Calu3 (cell line): Measurements from ENCODE around the gene ACP4. TPM values are rescaled to one million over a fixed set of nuclear protein-coding genes. Genes with fewer than 3 reads are reported as not detected.
"Not testable (repeated sequence)": the region's sequence is repeated elsewhere in the genome, so short reads cannot be mapped to it uniquely, and the experiment has no call there.

Experiments
- BruUV-seq: library from RNA; stranded (reverse); fragments of 400-500 nt; replicated peaks from 2 replicates; lab custom pipeline; 2021; lab: Mats Ljungman, UMichigan
- CTCF ChIA-PET: fragments of 300-600 bp; sonication (Branson Sonifier 250); formaldehyde crosslinking; loops from one replicate; lab custom pipeline; 2022; ENCODE audit warnings: antibody characterized with exemption; lab: Charles Lee
- DNase-seq: peaks from one replicate; pipeline ENCODE4 v3.0.0; 2022
- H3K27ac Mint-ChIP-seq: one replicate; pipeline ENCODE4 v1.8.0; 2022; ENCODE audit warnings: mixed read lengths; ENCODE audit not compliant: unreplicated experiment
- H3K27me3 Mint-ChIP-seq: one replicate; pipeline ENCODE4 v1.8.0; 2022; ENCODE audit warnings: mixed read lengths; ENCODE audit not compliant: unreplicated experiment
- H3K36me3 Mint-ChIP-seq: one replicate; pipeline ENCODE4 v1.8.0; 2022; ENCODE audit warnings: mild to moderate bottlenecking, moderate library complexity, mixed read lengths; ENCODE audit not compliant: insufficient read depth, unreplicated experiment
- H3K4me1 Mint-ChIP-seq: one replicate; pipeline ENCODE4 v1.8.0; 2022; ENCODE audit warnings: mild to moderate bottlenecking, low read depth, mixed read lengths; ENCODE audit not compliant: unreplicated experiment
- H3K4me3 Mint-ChIP-seq: one replicate; pipeline ENCODE4 v1.8.0; 2022; ENCODE audit warnings: mild to moderate bottlenecking, low read depth, moderate library complexity, mixed read lengths; ENCODE audit not compliant: unreplicated experiment
- H3K9me3 Mint-ChIP-seq: one replicate; pipeline ENCODE4 v1.8.0; 2022; ENCODE audit warnings: low read depth, mixed read lengths; ENCODE audit not compliant: unreplicated experiment
- CTCF ChIP-seq: fragments of 200-600 bp; IDR thresholded peaks from one replicate; pipeline ENCODE4 v1.8.0; 2022; ENCODE audit warnings: antibody characterized with exemption; ENCODE audit not compliant: unreplicated experiment
- intact Hi-C: fragments of 100-400 bp; cut with micrococcal nuclease; formaldehyde crosslinking; loops from one replicate; pipeline ENCODE4 v1.10.0; 2022; ENCODE audit not compliant: unreplicated experiment
- total RNA-seq: library from RNA; stranded (reverse); gene quantifications from 2 replicates; pipeline ENCODE4 v1.2.3, GENCODE V29; 2022

The ACP4 gene
- total RNA-seq, 1 experiment from 2014 or later = not detected

- peaks cover 53% of the 10 kb centered on the region for H3K27me3 Mint-ChIP-seq
- no peaks in the 10 kb centered on the region for H3K9me3 Mint-ChIP-seq
- no TSS peak for BruUV-seq
- H3K4me3 Mint-ChIP-seq = no peak overlapping the region
- TF ChIP-seq CTCF = no peak
- no peaks in the 10 kb centered on the region for H3K4me1 Mint-ChIP-seq
- CTCF ChIA-PET = interaction anchor here (0.7 kb wide), 1 partner anchor 17 kb away, joined by 4 read pairs; no protein-coding TSS in a partner anchor
- peaks cover 5% of the 10 kb centered on the region for H3K36me3 Mint-ChIP-seq
- no peak overlapping the region for H3K27ac Mint-ChIP-seq
- intact Hi-C loops = no loop called here
- no peak for DNase-seq
Observed at GRCh38 chr19:50759886-50760285, 30.3 kb upstream of the ACP4 start.

- intact Hi-C loops, H3K36me3 Mint-ChIP-seq, H3K4me3 Mint-ChIP-seq, H3K27ac Mint-ChIP-seq, BruUV-seq, DNase-seq, H3K4me1 Mint-ChIP-seq, H3K9me3 Mint-ChIP-seq: not testable (repeated sequence)
- CTCF ChIA-PET = interaction anchor here (1.0 kb wide), 1 partner anchor 404 kb away, joined by 3 read pairs; no protein-coding TSS in a partner anchor
- peaks cover 53% of the 10 kb centered on the region for H3K27me3 Mint-ChIP-seq
Observed at GRCh38 chr19:50761501-50761900, 28.7 kb upstream of the ACP4 start.

GRCh38 chr19:50763521-50763920 is 26.7 kb upstream of the ACP4 start:
- H3K9me3 Mint-ChIP-seq, H3K4me3 Mint-ChIP-seq, H3K36me3 Mint-ChIP-seq, H3K4me1 Mint-ChIP-seq, DNase-seq, CTCF ChIA-PET, H3K27ac Mint-ChIP-seq, BruUV-seq, intact Hi-C loops: not testable (repeated sequence)
- H3K27me3 Mint-ChIP-seq = peaks cover 53% of the 10 kb centered on the region

GRCh38 chr19:50764409-50764808 is 25.8 kb upstream of the ACP4 start:
- Mint-ChIP-seq H3K27ac (no peak overlapping the region), H3K36me3 (no peaks in the 10 kb centered on the region), H3K27me3 (peaks cover 47% of the 10 kb centered on the region), H3K9me3 (no peaks in the 10 kb centered on the region), H3K4me1 (peaks cover 9% of the 10 kb centered on the region), H3K4me3 (no peak overlapping the region)
- no peak for TF ChIP-seq CTCF
- CTCF ChIA-PET = interaction anchor here (1.3 kb wide), 1 partner anchor 22 kb away, joined by 5 read pairs; no protein-coding TSS in a partner anchor
- no TSS peak for BruUV-seq
- no peak for DNase-seq
- intact Hi-C loops = no loop called here

- CTCF ChIA-PET = interaction anchor here (0.7 to 1.1 kb wide), 2 partner anchors 11 to 87 kb away, joined by 3 to 4 read pairs; no protein-coding TSS in a partner anchor
- H3K27ac Mint-ChIP-seq, DNase-seq, H3K4me3 Mint-ChIP-seq, H3K36me3 Mint-ChIP-seq, H3K4me1 Mint-ChIP-seq, intact Hi-C loops, BruUV-seq, H3K9me3 Mint-ChIP-seq: not testable (repeated sequence)
- H3K27me3 Mint-ChIP-seq = peaks cover 55% of the 10 kb centered on the region
Observed at GRCh38 chr19:50766746-50767145, 23.5 kb upstream of the ACP4 start.

DNA sequence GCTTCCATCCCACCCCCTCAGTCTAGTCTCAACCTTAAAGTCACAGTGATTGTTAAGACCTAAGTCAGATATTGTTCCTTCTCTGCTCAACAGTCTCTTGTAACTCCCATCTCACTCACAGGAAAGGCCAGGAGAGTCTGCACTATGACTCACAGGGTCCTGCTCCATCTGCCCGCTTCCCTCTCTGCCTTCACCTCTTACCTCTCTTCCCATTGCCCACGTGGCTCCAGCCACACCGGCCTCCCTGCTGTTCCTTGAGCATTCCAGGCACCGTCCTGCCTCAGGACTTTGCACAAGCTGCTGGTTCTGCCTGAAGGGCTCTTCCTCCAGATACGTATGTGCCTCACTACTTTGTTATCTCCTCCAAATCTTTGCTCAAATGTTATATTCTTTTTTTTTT is 23.0 kb upstream of the ACP4 start:
- H3K36me3 Mint-ChIP-seq, H3K4me3 Mint-ChIP-seq, H3K9me3 Mint-ChIP-seq, BruUV-seq, DNase-seq, intact Hi-C loops, H3K27ac Mint-ChIP-seq, H3K4me1 Mint-ChIP-seq: not testable (repeated sequence)
- peaks cover 55% of the 10 kb centered on the region for H3K27me3 Mint-ChIP-seq
- CTCF ChIA-PET = interaction anchor here (0.7 kb wide), 1 partner anchor 88 kb away, joined by 4 read pairs; no protein-coding TSS in a partner anchor
